PC-9 (cell line): ENCODE data around the gene TENM4.

Source experiments
- EZH2 ChIP-seq: fragments of 200-600 bp; sonication (generic); IDR thresholded peaks from 2 replicates; pipeline ENCODE4 v1.8.0; 2017; ENCODE audit warnings: antibody characterized with exemption, low read depth
- TF ChIP-seq, protein P1 (sequence below): fragments of 200-600 bp; sonication (generic); conservative IDR thresholded peaks from 2 replicates; pipeline ENCODE4 v1.6.1; 2017; ENCODE audit warnings: mixed run types, antibody characterized with exemption, mild to moderate bottlenecking, moderate library complexity

DNA sequence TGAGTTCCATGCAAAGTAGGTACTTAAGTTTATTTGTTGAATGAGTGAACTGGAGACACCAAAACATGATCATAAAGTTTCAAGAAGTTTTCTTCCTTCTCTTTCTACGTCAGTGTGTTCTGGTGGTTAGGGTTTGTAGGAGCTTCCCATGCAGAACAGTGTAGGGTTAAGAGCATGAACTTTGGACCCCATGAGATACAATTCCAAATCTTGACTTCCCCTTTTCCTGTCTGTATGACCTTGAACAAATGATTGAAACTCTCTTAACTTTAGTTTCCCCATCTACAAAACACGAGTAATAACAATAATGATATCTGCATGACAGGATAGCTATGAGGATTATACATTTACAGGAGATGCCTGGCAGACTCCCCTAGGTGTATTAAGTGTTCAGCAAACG, 41.0 kb upstream of the TENM4 start:
- TF ChIP-seq, protein P1, sequence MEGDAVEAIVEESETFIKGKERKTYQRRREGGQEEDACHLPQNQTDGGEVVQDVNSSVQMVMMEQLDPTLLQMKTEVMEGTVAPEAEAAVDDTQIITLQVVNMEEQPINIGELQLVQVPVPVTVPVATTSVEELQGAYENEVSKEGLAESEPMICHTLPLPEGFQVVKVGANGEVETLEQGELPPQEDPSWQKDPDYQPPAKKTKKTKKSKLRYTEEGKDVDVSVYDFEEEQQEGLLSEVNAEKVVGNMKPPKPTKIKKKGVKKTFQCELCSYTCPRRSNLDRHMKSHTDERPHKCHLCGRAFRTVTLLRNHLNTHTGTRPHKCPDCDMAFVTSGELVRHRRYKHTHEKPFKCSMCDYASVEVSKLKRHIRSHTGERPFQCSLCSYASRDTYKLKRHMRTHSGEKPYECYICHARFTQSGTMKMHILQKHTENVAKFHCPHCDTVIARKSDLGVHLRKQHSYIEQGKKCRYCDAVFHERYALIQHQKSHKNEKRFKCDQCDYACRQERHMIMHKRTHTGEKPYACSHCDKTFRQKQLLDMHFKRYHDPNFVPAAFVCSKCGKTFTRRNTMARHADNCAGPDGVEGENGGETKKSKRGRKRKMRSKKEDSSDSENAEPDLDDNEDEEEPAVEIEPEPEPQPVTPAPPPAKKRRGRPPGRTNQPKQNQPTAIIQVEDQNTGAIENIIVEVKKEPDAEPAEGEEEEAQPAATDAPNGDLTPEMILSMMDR = no peak
- no peak for TF ChIP-seq EZH2
